IMR-90 (cell line): ENCODE results near the gene HAUS5.
"Not testable (repeated sequence)": the region's sequence is repeated elsewhere in the genome, so short reads cannot be mapped to it uniquely, and the experiment has no call there.

Source experiments
- CTCF ChIP-seq: conservative IDR thresholded peaks from 2 replicates; pipeline ENCODE4 v1.5.1; 2012; ENCODE audit warnings: mild to moderate bottlenecking, low read depth, low read length, improper control_type of control experiment
- RAD21 ChIP-seq: IDR thresholded peaks from 2 replicates; pipeline ENCODE4 v1.6.1; 2012; ENCODE audit warnings: low read length, improper control_type of control experiment
- RCOR1 ChIP-seq: IDR thresholded peaks from 2 replicates; pipeline ENCODE4 v1.6.1; 2012; ENCODE audit warnings: mild to moderate bottlenecking, low read length, improper control_type of control experiment; ENCODE audit not compliant: insufficient replicate concordance

- not testable (repeated sequence) for TF ChIP-seq CTCF, RAD21, RCOR1
These were observed 42.3 kb downstream of the HAUS5 start for GRCh38 chr19:35654828-35655227.
